GM12878 (cell line): ENCODE results near the gene SHANK1. TPM values are rescaled to one million over a fixed set of nuclear protein-coding genes. Genes with fewer than 3 reads are reported as not detected.

Source experiments
- ATF7 ChIP-seq: fragments of 450-650 bp; IDR thresholded peaks from 2 replicates; pipeline ENCODE4 v1.6.1; 2016; ENCODE audit warnings: low read depth, mild to moderate bottlenecking
- CEBPB ChIP-seq, 2 experiments: fragments of 150-350 bp in 1 of 2; IDR thresholded peaks; 2 replicates each; pipeline ENCODE4 v1.6.1; 2012 to 2014; ENCODE audit warnings: low read depth in 2 of 2, low read length in 2 of 2, borderline replicate concordance in 1 of 2, inconsistent platforms in 1 of 2
- DPF2 ChIP-seq: fragments of 450-650 bp; IDR thresholded peaks from 2 replicates; pipeline ENCODE4 v1.6.1; 2017; ENCODE audit warnings: mild to moderate bottlenecking
- FOS ChIP-seq: IDR thresholded peaks from 3 replicates; pipeline ENCODE4 v1.6.1; 2011; ENCODE audit warnings: borderline replicate concordance; ENCODE audit not compliant: insufficient read length; ENCODE audit errors: extremely low read depth
- IKZF2 ChIP-seq, 2 experiments: fragments of 450-650 bp; IDR thresholded peaks; 2 replicates each; pipeline ENCODE4 v1.6.1; 2017; ENCODE audit warnings: mild to moderate bottlenecking in 2 of 2, moderate library complexity in 2 of 2
- JUNB ChIP-seq: IDR thresholded peaks from 2 replicates; pipeline ENCODE4 v1.6.1; 2016; ENCODE audit warnings: antibody characterized with exemption, mild to moderate bottlenecking
- LARP7 ChIP-seq: fragments of 450-650 bp; IDR thresholded peaks from 2 replicates; pipeline ENCODE4 v1.6.1; 2017; ENCODE audit warnings: mild to moderate bottlenecking
- MEF2B ChIP-seq: fragments of 450-650 bp; IDR thresholded peaks from 2 replicates; pipeline ENCODE4 v1.6.1; 2018; ENCODE audit warnings: mild to moderate bottlenecking, moderate library complexity; ENCODE audit not compliant: partially characterized antibody, poor library complexity, severe bottlenecking
- MTA2 ChIP-seq: fragments of 450-650 bp; IDR thresholded peaks from 2 replicates; pipeline ENCODE4 v1.6.1; 2016; ENCODE audit warnings: low read depth, mild to moderate bottlenecking, moderate library complexity
- MTA3 ChIP-seq: IDR thresholded peaks from 2 replicates; pipeline ENCODE4 v1.6.1; 2012; ENCODE audit warnings: low read length, inconsistent platforms, borderline replicate concordance
- NBN ChIP-seq: fragments of 450-650 bp; IDR thresholded peaks from 2 replicates; pipeline ENCODE4 v1.6.1; 2016
- NFYB ChIP-seq: IDR thresholded peaks from 2 replicates; pipeline ENCODE4 v1.6.1; 2011; ENCODE audit warnings: low read depth, mild to moderate bottlenecking, low read length, improper control_type of control experiment, moderate library complexity; ENCODE audit not compliant: insufficient read depth
- PML ChIP-seq: IDR thresholded peaks from 2 replicates; pipeline ENCODE4 v1.6.1; 2012; ENCODE audit warnings: low read length, inconsistent platforms
- RB1 ChIP-seq: fragments of 450-650 bp; formaldehyde crosslinking; IDR thresholded peaks from 2 replicates; pipeline ENCODE4 v1.6.1; 2017; ENCODE audit warnings: mild to moderate bottlenecking, borderline replicate concordance
- SP1 ChIP-seq: IDR thresholded peaks from one replicate; pipeline ENCODE4 v1.6.1; 2011; ENCODE audit warnings: low read depth, low read length
- WRNIP1 ChIP-seq: IDR thresholded peaks from 2 replicates; pipeline ENCODE4 v1.6.1; 2011; ENCODE audit warnings: low read depth, low read length, improper control_type of control experiment, borderline replicate concordance
- YBX1 ChIP-seq: fragments of 450-650 bp; IDR thresholded peaks from 2 replicates; pipeline ENCODE4 v1.6.1; 2016; ENCODE audit warnings: antibody characterized with exemption
- polyA plus RNA-seq, 11 experiments: library from polyadenylated mRNA; depleted of rRNA in 4 of 11; unstranded in 6 of 11; stranded (reverse) in 5 of 11; fragments of >200 nt; fragmentation: Nextera tagmentation in 4 of 11; fragmentation: Illumina TruSeq in 1 of 11; extraction: Ambion mirVana in 4 of 11; extraction: Trizol in 1 of 11; gene quantifications; 1 replicate in 1 of 11; 2 replicates in 10 of 11; pipeline versions ENCODE4 v1.2.1 to v1.2.3, GENCODE V29; 2011 to 2016; ENCODE audit warnings: inconsistent platforms in 2 of 11, missing spikeins in 2 of 11, low read depth in 1 of 11
- total RNA-seq, 4 experiments: library from RNA; depleted of rRNA in 3 of 4; stranded (reverse); fragments of >200 nt in 3 of 4; fragmentation: Illumina TruSeq in 1 of 4; extraction: Trizol in 1 of 4; gene quantifications; 2 replicates each; pipeline versions ENCODE4 v1.2.1 to v1.2.3, GENCODE V29; 2013 to 2021
- TF ChIP-seq, protein P1 (sequence below): fragments of 450-650 bp; IDR thresholded peaks from 2 replicates; pipeline ENCODE4 v1.6.1; 2014; ENCODE audit warnings: mild to moderate bottlenecking
- TF ChIP-seq, protein P2 (sequence below): IDR thresholded peaks from 2 replicates; pipeline ENCODE4 v1.6.1; 2011; ENCODE audit warnings: mild to moderate bottlenecking, low read depth, low read length, moderate library complexity; ENCODE audit not compliant: insufficient replicate concordance
- TF ChIP-seq, protein P3 (sequence below): fragments of 450-650 bp; IDR thresholded peaks from 2 replicates; pipeline ENCODE4 v1.6.1; 2016; ENCODE audit warnings: mild to moderate bottlenecking

Gene SHANK1
- total and polyA plus RNA-seq, 10 of the 15 experiments (the other 5 are each of a cell fraction or from before 2014, with no cell fraction given): not detected

DNA sequence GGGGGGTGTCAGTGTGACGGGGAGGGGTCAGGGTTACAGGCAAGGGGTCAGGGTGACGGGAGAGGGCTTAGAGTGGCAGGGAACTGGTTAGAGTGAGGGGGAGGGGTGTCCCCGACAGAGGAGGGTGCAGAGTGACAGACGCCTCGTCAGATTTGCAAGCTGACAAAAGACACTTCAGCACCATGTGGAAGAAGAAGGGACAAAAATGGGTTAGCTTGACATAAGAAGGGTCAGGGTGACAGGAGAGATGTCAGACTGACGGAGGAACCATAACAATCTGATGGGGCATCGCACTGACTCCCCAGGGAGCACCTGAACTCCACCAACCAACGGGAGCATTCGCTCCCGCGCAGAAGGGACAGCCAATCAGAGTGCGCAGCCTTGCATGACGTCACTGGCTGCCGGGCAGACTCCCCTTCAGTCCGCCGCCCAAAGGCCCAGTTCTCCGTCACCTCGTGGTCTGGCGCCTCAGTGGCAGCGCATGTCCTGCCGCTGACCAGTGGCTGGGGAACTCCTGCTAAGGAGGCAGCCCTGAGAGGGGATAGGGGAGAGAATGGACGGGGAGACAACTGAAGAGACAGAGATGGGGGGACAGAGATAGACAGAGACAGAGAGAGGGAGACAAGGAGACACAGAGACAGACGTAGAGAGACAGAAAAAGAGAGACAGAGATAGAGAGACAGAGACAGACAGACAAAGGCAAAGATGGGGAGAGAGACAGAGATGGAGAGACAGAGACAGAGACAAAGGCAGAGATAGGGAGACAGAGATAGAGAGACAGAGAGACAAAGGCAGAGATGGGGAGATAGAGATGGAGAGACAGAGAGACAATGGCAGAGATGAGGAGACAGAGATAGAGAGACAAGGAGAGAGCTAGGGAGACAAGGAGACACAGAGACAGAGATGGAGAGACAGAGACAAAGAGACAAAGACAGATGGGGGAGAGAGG lies 40.2 kb downstream of the SHANK1 start (continued):
- no peak for TF ChIP-seq WRNIP1
- no peak for TF ChIP-seq PML
- peak; percentile 98 for TF ChIP-seq NBN
- peak; percentile 91 for TF ChIP-seq SP1
- 0 out of 2 replicates have a peak, but pooled peaks have one; percentile 34 for TF ChIP-seq MTA2
- TF ChIP-seq ATF7: peak; percentile 98
- no peak for TF ChIP-seq JUNB
- TF ChIP-seq, protein P1, sequence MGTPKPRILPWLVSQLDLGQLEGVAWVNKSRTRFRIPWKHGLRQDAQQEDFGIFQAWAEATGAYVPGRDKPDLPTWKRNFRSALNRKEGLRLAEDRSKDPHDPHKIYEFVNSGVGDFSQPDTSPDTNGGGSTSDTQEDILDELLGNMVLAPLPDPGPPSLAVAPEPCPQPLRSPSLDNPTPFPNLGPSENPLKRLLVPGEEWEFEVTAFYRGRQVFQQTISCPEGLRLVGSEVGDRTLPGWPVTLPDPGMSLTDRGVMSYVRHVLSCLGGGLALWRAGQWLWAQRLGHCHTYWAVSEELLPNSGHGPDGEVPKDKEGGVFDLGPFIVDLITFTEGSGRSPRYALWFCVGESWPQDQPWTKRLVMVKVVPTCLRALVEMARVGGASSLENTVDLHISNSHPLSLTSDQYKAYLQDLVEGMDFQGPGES: peak; percentile 66; the same call in 1 of the 2 replicates
- peak; percentile 27 for TF ChIP-seq FOS
- TF ChIP-seq RB1: peak; percentile 98; the same call in 1 of the 2 replicates
- TF ChIP-seq CEBPB (IDR thresholded peaks at IDR 0.05; ENCODE audit: borderline replicate concordance in 1 of 2, low read depth in 2 of 2, low read length in 2 of 2): peak in 1 of 2 experiments; percentile 91; a peak in 1 of 4 replicates
- peak; percentile 92 for TF ChIP-seq MEF2B
- TF ChIP-seq MTA3: no peak
- TF ChIP-seq NFYB: peak; percentile 99
- TF ChIP-seq IKZF2 (IDR thresholded peaks at IDR 0.05): no peak
- TF ChIP-seq, protein P2, sequence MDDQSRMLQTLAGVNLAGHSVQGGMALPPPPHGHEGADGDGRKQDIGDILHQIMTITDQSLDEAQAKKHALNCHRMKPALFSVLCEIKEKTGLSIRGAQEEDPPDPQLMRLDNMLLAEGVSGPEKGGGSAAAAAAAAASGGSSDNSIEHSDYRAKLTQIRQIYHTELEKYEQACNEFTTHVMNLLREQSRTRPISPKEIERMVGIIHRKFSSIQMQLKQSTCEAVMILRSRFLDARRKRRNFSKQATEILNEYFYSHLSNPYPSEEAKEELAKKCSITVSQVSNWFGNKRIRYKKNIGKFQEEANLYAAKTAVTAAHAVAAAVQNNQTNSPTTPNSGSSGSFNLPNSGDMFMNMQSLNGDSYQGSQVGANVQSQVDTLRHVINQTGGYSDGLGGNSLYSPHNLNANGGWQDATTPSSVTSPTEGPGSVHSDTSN: peak; percentile 30
- TF ChIP-seq YBX1: 0 out of 2 replicates have a peak, but pooled peaks have one; percentile 48
- TF ChIP-seq, protein P3, sequence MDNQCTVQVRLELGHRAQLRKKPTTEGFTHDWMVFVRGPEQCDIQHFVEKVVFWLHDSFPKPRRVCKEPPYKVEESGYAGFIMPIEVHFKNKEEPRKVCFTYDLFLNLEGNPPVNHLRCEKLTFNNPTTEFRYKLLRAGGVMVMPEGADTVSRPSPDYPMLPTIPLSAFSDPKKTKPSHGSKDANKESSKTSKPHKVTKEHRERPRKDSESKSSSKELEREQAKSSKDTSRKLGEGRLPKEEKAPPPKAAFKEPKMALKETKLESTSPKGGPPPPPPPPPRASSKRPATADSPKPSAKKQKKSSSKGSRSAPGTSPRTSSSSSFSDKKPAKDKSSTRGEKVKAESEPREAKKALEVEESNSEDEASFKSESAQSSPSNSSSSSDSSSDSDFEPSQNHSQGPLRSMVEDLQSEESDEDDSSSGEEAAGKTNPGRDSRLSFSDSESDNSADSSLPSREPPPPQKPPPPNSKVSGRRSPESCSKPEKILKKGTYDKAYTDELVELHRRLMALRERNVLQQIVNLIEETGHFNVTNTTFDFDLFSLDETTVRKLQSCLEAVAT: 0 out of 2 replicates have a peak, but pooled peaks have one; percentile 21
- peak; percentile 64 for TF ChIP-seq DPF2
- TF ChIP-seq LARP7: no peak
- TF ChIP-seq, all 136 proteins: peak for 30
